HG03439 (cell line): ENCODE measurements around the gene RNF6.
"Not testable (repeated sequence)": the region's sequence is repeated elsewhere in the genome, so short reads cannot be mapped to it uniquely, and the experiment has no call there.

Experiments
- ATAC-seq: cut with Tn5 transposase; IDR thresholded peaks from one replicate; pipeline ENCODE4 v1.9.1; 2021; ENCODE audit warnings: mild to moderate bottlenecking, moderate library complexity; ENCODE audit not compliant: unreplicated experiment

Gene RNF6

GRCh38 chr13:26221721-26222519, at the start of gene RNF6:
RNF6 (minus strand) TSS chr13:26222314; CDS start chr13:26219649, 2,665 bp downstream.
- peak; percentile 92 for ATAC-seq

- ATAC-seq = no peak
Observed at GRCh38 chr13:26270707-26271106, 48.6 kb upstream of the RNF6 start.

DNA sequence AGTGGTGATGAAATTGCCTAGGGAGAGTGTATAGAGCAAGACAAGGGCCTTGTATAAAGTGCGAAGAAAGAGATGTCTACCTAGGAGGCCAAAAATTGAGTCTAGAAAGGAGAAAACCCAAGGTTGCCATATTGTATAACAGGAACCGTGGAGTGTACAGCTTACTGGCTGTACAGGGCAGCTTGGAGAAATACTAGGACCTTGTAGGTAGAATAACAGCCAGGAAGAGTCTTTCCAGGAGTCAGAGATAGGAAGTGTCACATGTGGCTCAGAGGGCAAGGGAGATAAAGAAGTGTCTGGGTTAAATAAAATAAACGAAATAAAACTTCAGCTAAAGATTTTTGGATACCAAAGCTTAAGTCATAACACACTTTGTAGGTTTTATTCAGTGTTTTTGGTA, 44.2 kb upstream of the RNF6 start:
- ATAC-seq = no peak

GRCh38 chr13:26262156-26262555, 40.0 kb upstream of the RNF6 start:
- ATAC-seq = no peak

DNA sequence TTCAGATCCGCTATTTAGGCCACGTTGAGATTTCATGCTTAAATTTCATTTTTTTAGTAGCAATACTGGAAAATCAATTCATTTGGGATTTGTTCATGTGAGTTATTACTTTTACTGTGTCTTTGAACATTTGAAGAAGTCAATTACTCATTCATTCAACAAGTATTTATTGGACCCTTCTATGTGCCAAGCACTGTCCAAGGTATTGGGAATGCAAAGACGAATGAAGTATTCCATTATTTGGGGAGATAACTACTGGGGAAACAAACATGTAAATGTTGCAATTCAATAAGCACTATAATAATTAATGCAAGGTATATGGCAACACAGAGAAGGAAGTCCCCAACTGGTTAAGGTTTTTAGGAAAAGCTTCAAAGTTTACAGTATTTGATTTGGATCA, 37.5 kb upstream of the RNF6 start:
- ATAC-seq = no peak

- no peak for ATAC-seq
Observed at GRCh38 chr13:26257049-26257448, 34.9 kb upstream of the RNF6 start.

GRCh38 chr13:26255691-26256277, 33.7 kb upstream of the RNF6 start:
- no peak for ATAC-seq

DNA sequence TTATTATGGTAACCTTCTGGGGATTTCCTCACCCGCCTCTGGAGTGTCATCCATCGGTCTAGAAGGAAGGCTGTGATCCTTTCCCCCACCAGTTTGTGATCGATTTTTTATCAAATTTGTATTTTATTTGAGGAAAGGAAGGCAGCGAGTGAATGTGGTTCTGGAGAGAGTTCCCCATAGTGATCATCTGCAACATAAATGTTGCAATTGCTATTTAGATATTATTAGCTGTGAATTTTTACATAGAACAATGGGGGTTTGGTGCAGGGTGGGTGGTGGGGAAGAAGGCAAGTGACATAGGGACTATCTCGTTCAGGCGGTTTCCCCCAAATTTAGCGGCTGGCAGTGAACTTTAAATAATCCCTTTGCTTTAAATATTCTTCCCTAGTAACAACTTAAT, 33.0 kb upstream of the RNF6 start:
- no peak for ATAC-seq

DNA sequence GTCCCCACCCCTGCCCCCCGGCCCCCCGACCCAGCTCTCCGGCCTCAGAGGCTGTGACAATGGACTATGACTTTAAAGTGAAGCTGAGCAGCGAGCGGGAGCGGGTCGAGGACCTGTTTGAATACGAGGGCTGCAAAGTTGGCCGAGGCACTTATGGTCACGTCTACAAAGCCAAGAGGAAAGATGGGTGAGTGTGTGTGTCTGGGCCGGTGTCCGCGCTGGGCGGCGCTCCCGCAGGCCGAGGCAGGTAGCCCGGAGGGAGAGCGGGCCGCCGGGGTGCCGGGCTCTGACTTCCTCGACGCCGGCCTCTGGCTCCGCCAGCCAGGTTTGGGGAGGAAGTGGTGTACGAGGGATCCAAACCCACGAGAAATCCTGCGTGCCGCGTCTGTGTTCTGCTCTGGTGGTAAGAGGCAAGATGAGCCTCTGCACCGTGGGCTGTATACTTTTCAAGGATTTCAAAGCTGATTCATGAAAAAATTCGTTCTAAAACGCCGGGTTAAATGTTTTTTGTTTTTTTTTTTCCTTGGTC, 32.5 kb upstream of the RNF6 start:
- peak; percentile 38 for ATAC-seq

DNA sequence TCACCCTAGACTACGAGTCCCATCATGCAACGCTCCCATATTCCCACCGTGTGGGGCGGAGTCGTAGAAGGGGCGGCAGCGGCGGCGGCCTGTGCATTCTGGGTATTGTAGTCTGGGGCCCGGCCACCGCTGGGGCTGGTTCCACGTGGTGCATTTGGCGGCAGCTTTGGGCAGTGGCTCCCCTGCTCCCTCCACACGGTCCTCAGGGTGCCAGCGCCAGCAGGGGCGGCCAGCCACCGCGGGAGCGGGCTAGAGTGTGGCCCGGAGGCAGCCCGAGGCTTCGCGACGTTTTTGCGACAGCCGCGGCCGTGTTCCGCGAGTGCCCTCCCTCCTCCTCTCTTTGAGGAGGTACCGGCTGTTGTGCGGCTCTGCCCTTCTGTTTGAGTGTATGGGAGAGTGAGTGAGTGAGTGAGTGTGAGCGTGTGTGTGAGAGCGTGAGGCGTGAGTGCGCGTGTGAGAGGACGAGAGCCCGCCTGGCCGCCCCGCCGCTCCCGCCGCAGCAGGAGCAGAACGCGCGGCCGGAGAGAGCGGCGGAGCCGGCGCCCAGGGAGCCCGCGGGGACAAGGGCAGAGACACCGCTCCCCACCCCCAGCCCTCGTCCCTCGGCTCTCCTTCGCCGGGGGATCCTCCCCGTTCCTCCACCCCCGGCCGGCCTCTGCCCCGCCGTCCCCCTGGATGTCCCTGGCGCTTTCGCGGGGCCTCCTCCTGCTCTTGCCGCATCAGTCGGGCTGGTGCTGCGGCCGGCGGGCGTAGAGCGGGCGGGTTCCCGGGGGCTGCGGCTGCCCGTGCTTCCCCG, 31.9 kb upstream of the RNF6 start, which contains the start of gene CDK8:
Gene CDK8 (plus strand): TSS at position 343 of the 796 bp plus-strand sequence. CDS start 513 bp downstream, outside the sequence.
- ATAC-seq = peak; percentile 90

GRCh38 chr13:26253262-26253786, 31.2 kb upstream of the RNF6 start:
- ATAC-seq = no peak

DNA sequence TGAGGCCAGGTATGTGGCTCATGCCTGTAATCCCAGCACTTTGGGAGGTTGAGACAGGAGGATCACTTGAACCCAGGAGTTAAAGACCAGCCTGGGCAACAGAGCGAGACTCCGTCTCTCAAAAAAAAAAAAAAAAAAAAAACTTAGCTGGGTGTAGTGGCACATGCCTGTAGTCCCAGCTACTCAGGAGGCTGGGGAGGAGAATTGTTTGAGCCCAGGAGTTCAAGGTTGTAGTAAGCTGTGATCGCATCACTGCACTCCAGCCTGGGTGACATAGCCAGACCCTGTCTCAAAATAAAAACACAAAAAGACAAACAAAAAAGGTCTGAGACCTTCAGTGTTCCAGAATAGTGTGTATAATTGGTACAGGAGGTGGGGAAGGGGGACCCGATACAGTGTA, 29.9 kb upstream of the RNF6 start:
- ATAC-seq = not testable (repeated sequence)

GRCh38 chr13:26249551-26249950, 27.4 kb upstream of the RNF6 start:
- no peak for ATAC-seq

- no peak for ATAC-seq
Observed at GRCh38 chr13:26247608-26248007, 25.5 kb upstream of the RNF6 start.

DNA sequence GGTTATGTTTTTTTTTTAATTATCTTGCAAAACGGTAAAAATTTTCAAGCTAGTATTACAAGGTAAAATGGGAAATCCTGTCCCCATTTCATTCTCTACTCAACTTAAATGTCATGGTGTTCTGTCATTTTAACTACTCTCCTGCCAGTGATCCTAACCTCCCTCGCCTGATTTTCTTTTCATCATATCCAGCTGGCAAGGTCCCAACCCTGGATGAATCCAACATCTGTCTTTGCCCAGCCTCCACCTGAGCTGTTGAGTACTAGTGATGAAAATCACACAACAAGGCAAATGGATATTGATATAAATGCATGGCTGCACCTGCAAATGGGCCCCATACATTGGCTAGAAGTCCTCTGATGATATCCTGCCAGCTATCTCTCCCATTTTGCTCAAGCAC, 24.9 kb upstream of the RNF6 start:
- no peak for ATAC-seq

DNA sequence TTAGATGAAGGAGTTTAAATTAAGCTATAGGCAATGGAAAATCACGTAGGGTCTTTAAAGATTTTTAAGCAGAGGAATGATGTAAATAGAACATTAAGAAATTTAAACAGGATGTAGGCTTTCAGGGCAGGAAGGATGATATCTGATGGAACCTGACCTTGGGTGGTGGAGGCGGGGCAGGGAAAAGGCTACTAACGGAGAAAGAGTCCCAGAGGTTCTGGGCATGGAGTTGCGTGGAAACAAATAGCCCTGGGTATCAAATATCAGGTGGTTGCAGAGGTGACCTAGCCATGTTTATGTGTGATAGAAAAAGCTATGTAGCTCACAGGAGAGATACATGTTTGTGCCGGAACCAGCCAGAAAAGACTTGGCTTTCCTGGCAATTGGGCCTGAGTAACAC, 24.0 kb upstream of the RNF6 start:
- ATAC-seq = no peak

- ATAC-seq = no peak
Observed at GRCh38 chr13:26236296-26236695, 14.2 kb upstream of the RNF6 start.

DNA sequence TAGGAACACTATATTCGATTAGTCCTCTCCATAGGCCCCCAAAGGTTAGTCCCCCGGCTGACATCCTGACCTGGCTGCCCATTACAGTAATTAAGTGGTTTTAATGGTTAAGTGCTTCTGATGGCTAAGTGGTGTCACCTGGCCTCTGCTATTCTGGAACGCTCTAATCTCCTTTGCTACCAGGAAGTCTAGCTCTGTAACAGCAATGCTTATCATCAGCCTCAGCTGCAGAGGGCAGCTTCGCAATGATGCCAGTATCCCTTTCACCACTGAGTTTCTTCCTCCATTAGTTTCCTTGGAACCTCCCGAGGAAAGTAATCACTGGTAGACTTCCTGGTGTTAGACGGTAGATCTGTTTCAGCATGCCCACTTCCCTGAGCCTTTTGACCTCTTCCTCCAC, 8.6 kb upstream of the RNF6 start:
- ATAC-seq = no peak

GRCh38 chr13:26229080-26229615, 7.0 kb upstream of the RNF6 start:
- no peak for ATAC-seq

DNA sequence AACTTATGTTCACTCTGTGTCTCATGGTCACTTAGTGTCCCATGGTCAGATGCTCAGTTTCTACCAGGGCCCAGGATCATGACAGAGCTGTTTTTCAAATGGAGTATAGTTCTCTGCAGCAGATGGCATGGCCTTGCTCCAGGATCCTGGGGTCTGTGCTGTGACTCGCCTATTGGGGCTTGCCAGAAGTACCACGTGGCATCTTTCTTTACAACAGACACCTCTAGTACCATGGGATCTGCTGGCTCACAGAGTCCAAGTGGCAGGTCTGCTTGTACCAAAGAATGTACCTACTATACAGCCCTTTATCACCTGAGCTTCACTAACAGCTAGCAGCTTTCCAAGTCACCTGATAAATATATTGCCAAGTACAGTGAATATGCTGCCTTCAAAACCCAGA, 6.0 kb upstream of the RNF6 start:
- no peak for ATAC-seq
